GM18519 (cell line): Measurements from ENCODE around the gene PAWR.
"Not testable (repeated sequence)": the region's sequence is repeated elsewhere in the genome, so short reads cannot be mapped to it uniquely, and the experiment has no call there.

Source experiments
- ATAC-seq: cut with Tn5 transposase; IDR thresholded peaks from one replicate; pipeline ENCODE4 v1.9.1; 2021; ENCODE audit warnings: mild to moderate bottlenecking, moderate library complexity; ENCODE audit not compliant: unreplicated experiment, low FRiP score

Gene PAWR

GRCh38 chr12:79687711-79688260, 3.0 kb downstream of the PAWR start:
- no peak for ATAC-seq

- no peak for ATAC-seq
Measured at GRCh38 chr12:79686171-79686570, 4.6 kb downstream of the PAWR start.

- ATAC-seq = no peak
Measured at GRCh38 chr12:79685068-79685467, 5.7 kb downstream of the PAWR start.

- ATAC-seq = not testable (repeated sequence)
Measured at GRCh38 chr12:79684338-79684737, 6.4 kb downstream of the PAWR start.

- ATAC-seq = no peak
Measured at GRCh38 chr12:79682593-79682992, 8.2 kb downstream of the PAWR start.

GRCh38 chr12:79681008-79681590, 9.7 kb downstream of the PAWR start:
- ATAC-seq = no peak

- ATAC-seq = no peak
Measured at GRCh38 chr12:79680051-79680450, 10.7 kb downstream of the PAWR start.

- no peak for ATAC-seq
Measured at GRCh38 chr12:79678306-79678705, 12.5 kb downstream of the PAWR start.

GRCh38 chr12:79677672-79678071, 13.1 kb downstream of the PAWR start:
- no peak for ATAC-seq

GRCh38 chr12:79676579-79676978, 14.2 kb downstream of the PAWR start:
- no peak for ATAC-seq

- ATAC-seq = no peak
Measured at GRCh38 chr12:79674629-79675028, 16.1 kb downstream of the PAWR start.

- ATAC-seq = peak; percentile 87
Measured at GRCh38 chr12:79673354-79673753, 17.4 kb downstream of the PAWR start.

- no peak for ATAC-seq
Measured at GRCh38 chr12:79668113-79668512, 22.7 kb downstream of the PAWR start.

GRCh38 chr12:79665212-79665887, 25.4 kb downstream of the PAWR start:
- ATAC-seq = no peak

GRCh38 chr12:79664518-79664917, 26.2 kb downstream of the PAWR start:
- ATAC-seq = no peak

GRCh38 chr12:79662046-79662811, 28.5 kb downstream of the PAWR start:
- no peak for ATAC-seq

- no peak for ATAC-seq
Measured at GRCh38 chr12:79661629-79662028, 29.1 kb downstream of the PAWR start.

- ATAC-seq = no peak
Measured at GRCh38 chr12:79659961-79660431, 30.8 kb downstream of the PAWR start.

GRCh38 chr12:79658221-79658620, 32.5 kb downstream of the PAWR start:
- no peak for ATAC-seq

- ATAC-seq = no peak
Measured at GRCh38 chr12:79657136-79657535, 33.6 kb downstream of the PAWR start.

GRCh38 chr12:79655036-79655435, 35.7 kb downstream of the PAWR start:
- ATAC-seq = no peak
